B cell (primary cell): Measurements from ENCODE around the gene CDK18. TPM values are rescaled to one million over a fixed set of nuclear protein-coding genes. Genes with fewer than 3 reads are reported as not detected.

ENCODE experiments used
- ATAC-seq: fragments of 200-7000 bp; cut with Tn5 transposase; one replicate; pipeline ENCODE4 v1.10.0; 2021; ENCODE audit warnings: low read depth, mild to moderate bottlenecking, moderate number of reproducible peaks, moderate library complexity
- CTCF ChIA-PET: fragments of 350-600 bp; sonication (Branson Sonifier 250); formaldehyde crosslinking; loops from one replicate; lab custom pipeline; 2021; ENCODE audit warnings: antibody characterized with exemption, inconsistent platforms; lab: Charles Lee
- POLR2A ChIA-PET: fragments of 350-600 bp; sonication (Branson Sonifier 250); formaldehyde crosslinking; loops from one replicate; lab custom pipeline; 2021; ENCODE audit warnings: antibody characterized with exemption; lab: Charles Lee
- DNase-seq: peaks from one replicate; pipeline ENCODE4 v3.0.0; 2013
- H2AFZ ChIP-seq: 2 replicates; pipeline ENCODE4 v1.6.1; 2012; ENCODE audit warnings: mild to moderate bottlenecking, low read depth, low read length; ENCODE audit not compliant: insufficient read depth, poor library complexity, severe bottlenecking
- H3K27ac ChIP-seq, 2 donors: 1 replicate in 1 of 2; 2 replicates in 1 of 2; pipeline ENCODE4 v1.5.1; 2012 to 2013; ENCODE audit warnings: low read length in 2 of 2, mild to moderate bottlenecking in 2 of 2, moderate library complexity in 1 of 2
- H3K27me3 ChIP-seq, 4 experiments: fragments of 200-600 bp in 1 of 4; sonication (generic) in 1 of 4; replicated peaks in 1 of 4; 1 replicate in 2 of 4; 2 replicates in 2 of 4; pipeline versions ENCODE4 v1.6.1 to v1.7.0; 2013 to 2016; ENCODE audit warnings: low read length in 3 of 4, mild to moderate bottlenecking in 2 of 4, mixed read lengths in 1 of 4, moderate library complexity in 1 of 4; ENCODE audit not compliant: insufficient read depth in 4 of 4, control insufficient read depth in 3 of 4; ENCODE audit errors: control extremely low read depth in 1 of 4
- H3K36me3 ChIP-seq, 2 experiments: replicated peaks in 1 of 2; 1 replicate in 1 of 2; 2 replicates in 1 of 2; pipeline versions ENCODE4 v1.6.1 to v1.7.1; 2013; ENCODE audit warnings: low read length in 1 of 2; ENCODE audit not compliant: insufficient read depth in 2 of 2, control insufficient read depth in 1 of 2; ENCODE audit errors: control extremely low read depth in 1 of 2, extremely low read depth in 1 of 2
- H3K4me1 ChIP-seq, 2 donors: fragments of 200-600 bp in 1 of 2; sonication (generic) in 1 of 2; 1 replicate in 1 of 2; 2 replicates in 1 of 2; pipeline versions ENCODE4 v1.5.1 to v1.6.1; 2013 to 2017; ENCODE audit warnings: low read length in 2 of 2; ENCODE audit not compliant: control insufficient read depth in 2 of 2, insufficient read depth in 2 of 2
- H3K4me2 ChIP-seq: replicated peaks from 2 replicates; pipeline ENCODE3; 2012; ENCODE audit warnings: mild to moderate bottlenecking, low read depth, low read length; ENCODE audit not compliant: poor library complexity, severe bottlenecking
- H3K4me3 ChIP-seq, 5 experiments: fragments of 200-600 bp in 1 of 5; sonication (generic) in 1 of 5; 1 replicate in 3 of 5; 2 replicates in 2 of 5; pipeline versions ENCODE4 v1.5.1 to v1.7.0; 2011 to 2016; ENCODE audit warnings: low read length in 4 of 5, mild to moderate bottlenecking in 4 of 5, low read depth in 2 of 5, control low read depth in 1 of 5, moderate library complexity in 1 of 5; ENCODE audit not compliant: insufficient read depth in 1 of 5; ENCODE audit errors: control extremely low read depth in 1 of 5, extremely low read depth in 1 of 5
- H3K79me2 ChIP-seq: fragments of 200-600 bp; sonication (generic); one replicate; pipeline ENCODE4 v1.6.0; 2016; ENCODE audit warnings: low read length; ENCODE audit not compliant: control insufficient read depth, insufficient read depth
- H3K9ac ChIP-seq: fragments of 200-600 bp; sonication (generic); 2 replicates; pipeline ENCODE4 v1.6.1; 2017; ENCODE audit warnings: mild to moderate bottlenecking, low read length, moderate library complexity
- H3K9me3 ChIP-seq, 3 donors: one replicate each; pipeline versions ENCODE4 v1.6.1 to v1.7.1; 2013; ENCODE audit warnings: low read length in 2 of 3; ENCODE audit not compliant: control insufficient read depth in 2 of 3, insufficient read depth in 1 of 3; ENCODE audit errors: control extremely low read depth in 1 of 3
- H4K20me1 ChIP-seq: 2 replicates; pipeline ENCODE4 v1.6.0; 2012; ENCODE audit warnings: mild to moderate bottlenecking, low read length; ENCODE audit not compliant: insufficient read depth, control insufficient read depth, poor library complexity, severe bottlenecking
- H3K27ac Mint-ChIP-seq: one replicate; pipeline ENCODE4 v1.8.0; 2021; ENCODE audit warnings: mixed read lengths
- H3K27me3 Mint-ChIP-seq: one replicate; pipeline ENCODE4 v1.8.0; 2021; ENCODE audit warnings: mixed read lengths
- H3K4me1 Mint-ChIP-seq: one replicate; pipeline ENCODE4 v1.8.0; 2021; ENCODE audit warnings: mixed read lengths
- H3K4me3 Mint-ChIP-seq: one replicate; pipeline ENCODE4 v1.8.0; 2021; ENCODE audit warnings: mixed read lengths
- H3K9me3 Mint-ChIP-seq: one replicate; pipeline ENCODE4 v1.8.0; 2022; ENCODE audit warnings: mixed read lengths; ENCODE audit not compliant: insufficient read depth
- CTCF ChIP-seq: fragments of 200-600 bp; IDR thresholded peaks from one replicate; pipeline ENCODE4 v1.8.0; 2022; ENCODE audit warnings: antibody characterized with exemption, mild to moderate bottlenecking
- EZH2 ChIP-seq: IDR thresholded peaks from 2 replicates; pipeline ENCODE4 v1.6.1; 2012; ENCODE audit warnings: borderline replicate concordance, low read depth, mild to moderate bottlenecking, moderate library complexity, low read length; ENCODE audit not compliant: insufficient read depth, poor library complexity, severe bottlenecking
- WGBS: methylation state at CpG from one replicate; pipeline ENCODE4 v1.1.5; 2013; ENCODE audit warnings: missing lambda C conversion rate; ENCODE audit not compliant: insufficient coverage; 5-methylcytosine and 5-hydroxymethylcytosine counted together
- intact Hi-C: fragments of 100-400 bp; cut with micrococcal nuclease; formaldehyde crosslinking; loops from one replicate; pipeline ENCODE4 v1.10.0; 2022
- polyA plus RNA-seq: library from polyadenylated mRNA; depleted of rRNA; stranded (reverse); fragments of >200 nt; gene quantifications from 2 replicates; pipeline ENCODE4 v1.2.3, GENCODE V29; 2012
- total RNA-seq, 2 donors: library from RNA; stranded (reverse); fragments of 120-200 nt in 1 of 2; gene quantifications; 1 replicate in 1 of 2; 2 replicates in 1 of 2; pipeline versions ENCODE4 v1.2.3 to v1.2.4, GENCODE V29; 2013 to 2022

The CDK18 gene
- total and polyA plus RNA-seq, 2 donors (not counting 1 experiment from before 2014, with no cell fraction given) = 3.8 to 4.7 TPM

DNA sequence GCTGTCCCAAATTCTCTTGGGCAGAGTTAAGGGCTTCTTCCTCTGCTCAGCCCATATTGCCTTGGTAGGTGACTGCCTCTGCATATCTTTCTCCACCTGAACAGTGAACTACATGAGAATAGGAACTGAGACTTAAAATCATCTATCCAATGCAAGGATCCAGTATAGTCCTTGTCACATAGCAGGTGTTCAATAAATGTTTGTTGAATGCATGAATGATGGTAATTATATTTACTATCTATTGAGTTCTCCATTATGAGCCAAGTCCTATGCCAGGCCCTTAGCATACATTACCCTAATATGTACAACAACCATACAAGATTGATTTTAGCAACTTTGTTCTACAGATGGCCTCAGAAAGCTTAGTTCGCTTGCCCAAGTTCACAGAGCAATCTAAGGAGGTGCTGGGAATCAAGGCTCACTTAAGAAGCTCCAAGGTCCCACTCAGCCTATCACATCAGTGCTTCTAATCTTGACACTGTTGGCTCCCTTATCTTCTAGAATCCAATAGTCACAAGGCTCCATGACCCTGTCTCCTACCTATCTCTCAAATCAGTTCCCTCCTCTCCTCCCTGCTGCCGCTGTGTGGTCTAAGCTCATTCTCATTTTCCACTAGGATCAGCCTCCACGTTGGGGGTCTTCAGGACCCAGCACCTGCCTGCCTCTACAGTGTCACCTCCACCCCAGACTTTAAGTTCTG, 2.2 kb upstream of the CDK18 start:
- H3K4me3 Mint-ChIP-seq = no peak overlapping the region
- no peaks in the 10 kb centered on the region for H4K20me1 ChIP-seq
- H3K4me1 ChIP-seq = peaks cover 8 to 12% of the 10 kb centered on the region in 2 donors
- H3K79me2 ChIP-seq = no peaks in the 10 kb centered on the region
- H3K4me1 Mint-ChIP-seq = peaks cover 13% of the 10 kb centered on the region
- H2AFZ ChIP-seq = no peak overlapping the region
- no peak overlapping the region for H3K27ac ChIP-seq
- H3K27me3 ChIP-seq = peaks cover 0 to 10% (median 2%) of the 10 kb centered on the region in 4 experiments
- CTCF ChIA-PET = interaction anchor here (1.1 to 2.1 kb wide), 5 partner anchors 9 to 148 kb away, joined by 3 to 8 read pairs (median 4); no protein-coding TSS in a partner anchor
- H3K9ac ChIP-seq = no peak overlapping the region
- DNase-seq (no peak), ATAC-seq (no peak)
- peaks cover 10% of the 10 kb centered on the region for H3K27me3 Mint-ChIP-seq
- 95% methylated on average over 3 of the region's 3 CpGs for WGBS
- POLR2A ChIA-PET = interaction anchor here (1.1 kb wide), 1 partner anchor 18 kb away, joined by 3 read pairs; no protein-coding TSS in a partner anchor
- no peaks in the 10 kb centered on the region for H3K9me3 ChIP-seq
- intact Hi-C loops = no loop called here
- H3K36me3 ChIP-seq = no peaks in the 10 kb centered on the region
- H3K9me3 Mint-ChIP-seq = no peaks in the 10 kb centered on the region
- H3K27ac Mint-ChIP-seq = no peak overlapping the region
- no peak overlapping the region for H3K4me2 ChIP-seq
- H3K4me3 ChIP-seq = no peak overlapping the region
- no peak for TF ChIP-seq CTCF
- TF ChIP-seq EZH2 = no peak

GRCh38 chr1:205502992-205503391, 1.5 kb upstream of the CDK18 start:
- POLR2A ChIA-PET = interaction anchor here (0.7 to 1.1 kb wide), 2 partner anchors 19 to 69 kb away, joined by 3 read pairs; no protein-coding TSS in a partner anchor
- no peak overlapping the region for H3K4me3 Mint-ChIP-seq

More at GRCh38 chr1:205502992-205503391, 1.5 kb upstream of the CDK18 start:
- TF ChIP-seq EZH2 (no peak), CTCF (no peak)
- Mint-ChIP-seq H3K4me1 (peaks cover 13% of the 10 kb centered on the region), H3K9me3 (no peaks in the 10 kb centered on the region), H3K27me3 (peaks cover 3% of the 10 kb centered on the region), H3K27ac (no peak overlapping the region)
- no peaks in the 10 kb centered on the region for H3K9me3 ChIP-seq
- WGBS = 100% methylated on average over 1 of the region's 3 CpGs
- no peak overlapping the region for H2AFZ ChIP-seq
- peaks cover 0 to 10% (median 2%) of the 10 kb centered on the region in 4 experiments for H3K27me3 ChIP-seq
- ATAC-seq = no peak
- H3K4me3 ChIP-seq = no peak overlapping the region
- H3K36me3 ChIP-seq = no peaks in the 10 kb centered on the region
- CTCF ChIA-PET = interaction anchor here (0.6 to 2.1 kb wide), 5 partner anchors 9 to 155 kb away, joined by 3 to 8 read pairs (median 3); no protein-coding TSS in a partner anchor
- no peak for DNase-seq
- peaks cover 8 to 12% of the 10 kb centered on the region in 2 donors for H3K4me1 ChIP-seq
- H3K27ac ChIP-seq = no peak overlapping the region
- no peaks in the 10 kb centered on the region for H3K79me2 ChIP-seq
- H3K9ac ChIP-seq = no peak overlapping the region
- H4K20me1 ChIP-seq = no peaks in the 10 kb centered on the region
- intact Hi-C loops = no loop called here
- H3K4me2 ChIP-seq = no peak overlapping the region
